HTR-8/SVneo (cell line): ENCODE measurements around the gene TMEM178B.
"Not testable (repeated sequence)": the region's sequence is repeated elsewhere in the genome, so short reads cannot be mapped to it uniquely, and the experiment has no call there.

Experiments used
- DNase-seq: peaks from one replicate; pipeline ENCODE4 v3.0.0; 2011; ENCODE audit warnings: low spot score, mixed read lengths; ENCODE audit not compliant: insufficient read length
- FAIRE-seq: peaks from 2 replicates; lab custom pipeline; 2011; peaks lifted over from hg19 to GRCh38; lab: Jason Lieb, UNC

TMEM178B gene

DNA sequence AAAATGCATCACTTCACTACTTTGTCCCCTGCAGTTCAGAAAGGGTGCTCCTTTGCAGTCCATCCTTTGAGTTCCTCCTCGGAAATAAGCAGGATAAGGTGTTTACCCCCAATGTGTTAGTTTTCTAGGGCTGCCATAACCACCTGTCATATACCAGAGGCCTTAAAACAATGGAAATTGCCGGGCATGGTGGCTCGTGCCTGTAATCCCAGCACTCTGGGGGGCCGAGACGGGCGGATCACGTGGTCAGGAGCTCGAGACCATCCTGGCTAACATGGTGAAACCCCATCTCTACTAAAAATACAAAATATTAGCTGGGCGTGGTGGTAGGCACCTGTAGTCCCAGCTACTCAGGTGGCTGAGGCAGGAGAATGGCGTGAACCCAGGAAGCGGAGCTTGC is 330.0 kb downstream of the TMEM178B start:
- not testable (repeated sequence) for DNase-seq, FAIRE-seq

DNA sequence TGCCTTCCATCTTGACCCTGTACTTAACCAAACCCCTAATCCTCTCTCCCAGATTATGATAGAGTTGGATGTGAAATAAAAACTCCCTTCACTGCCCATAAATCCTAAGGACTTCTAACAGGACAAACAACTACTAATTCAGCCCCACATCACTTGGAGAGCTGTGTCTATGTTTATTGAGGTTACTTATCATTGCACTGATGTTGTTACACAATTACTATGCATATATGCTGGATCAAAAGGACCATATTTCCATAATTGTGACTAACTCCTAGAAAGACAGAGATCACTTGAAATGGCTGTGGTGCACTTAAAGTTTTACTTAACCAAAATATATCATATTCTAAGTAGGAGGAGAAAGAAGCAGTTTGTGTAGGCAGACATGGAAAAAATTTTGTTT is 332.5 kb downstream of the TMEM178B start:
- FAIRE-seq, result no peak
- DNase-seq, result no peak

DNA sequence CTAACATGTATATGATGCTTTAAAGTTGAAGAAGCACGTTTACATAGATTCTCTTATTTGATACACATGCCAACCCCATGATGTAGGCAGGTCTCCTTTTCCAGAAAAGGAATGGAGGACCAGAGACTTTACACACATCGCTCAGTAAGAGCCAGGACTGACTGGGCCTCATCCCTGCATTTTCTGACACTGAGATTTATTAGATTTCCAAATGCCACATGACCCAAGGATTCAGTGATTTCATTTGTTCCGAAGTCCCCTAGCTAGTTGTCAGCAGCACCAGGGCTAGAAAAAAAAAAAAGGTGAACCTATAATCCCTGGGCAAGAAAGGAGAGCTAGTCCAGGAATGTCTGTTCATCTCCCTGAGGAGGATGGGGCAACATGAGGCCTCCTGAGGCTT is 334.0 kb downstream of the TMEM178B start:
- no peak for DNase-seq
- no peak for FAIRE-seq

DNA sequence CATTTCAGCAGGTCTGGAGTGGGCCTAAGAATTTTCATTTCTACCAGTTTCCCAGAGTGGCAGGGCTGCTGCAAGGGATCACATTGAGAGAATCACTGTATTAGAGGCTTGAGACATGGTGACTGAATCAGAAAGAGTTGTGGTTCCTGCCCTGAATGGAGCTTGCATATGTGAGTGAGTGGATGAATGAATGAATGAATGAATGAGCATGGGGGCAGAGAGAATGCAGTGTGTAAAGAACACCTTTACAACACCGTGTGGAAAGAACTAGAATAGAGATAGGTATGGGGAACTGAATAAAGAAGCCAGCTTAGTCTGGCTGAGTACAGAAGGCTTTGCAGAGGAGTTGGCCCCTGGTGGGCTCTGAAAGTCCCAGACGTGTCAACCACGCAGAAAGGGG is 334.6 kb downstream of the TMEM178B start:
- no peak for FAIRE-seq
- DNase-seq, result no peak

DNA sequence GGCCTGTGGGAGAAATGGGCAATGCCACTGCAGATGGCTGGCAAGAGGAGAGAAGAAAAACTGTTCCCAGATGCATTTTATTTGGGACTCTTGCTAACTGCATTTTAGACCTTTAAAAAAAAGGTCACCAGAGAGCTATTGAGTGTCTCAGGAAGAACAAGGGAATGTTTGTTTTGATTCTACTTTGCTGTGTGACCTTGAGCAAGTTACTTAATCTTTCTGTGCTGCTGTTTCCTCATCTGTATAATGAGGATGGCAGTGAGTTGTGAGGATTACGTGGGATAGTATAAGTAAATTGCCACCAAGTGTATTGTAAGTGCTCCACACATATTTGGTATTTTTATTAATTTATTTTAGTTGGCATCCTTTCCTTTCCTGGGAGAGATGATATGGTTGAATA is 335.4 kb downstream of the TMEM178B start:
- DNase-seq (no peak), FAIRE-seq (no peak)

DNA sequence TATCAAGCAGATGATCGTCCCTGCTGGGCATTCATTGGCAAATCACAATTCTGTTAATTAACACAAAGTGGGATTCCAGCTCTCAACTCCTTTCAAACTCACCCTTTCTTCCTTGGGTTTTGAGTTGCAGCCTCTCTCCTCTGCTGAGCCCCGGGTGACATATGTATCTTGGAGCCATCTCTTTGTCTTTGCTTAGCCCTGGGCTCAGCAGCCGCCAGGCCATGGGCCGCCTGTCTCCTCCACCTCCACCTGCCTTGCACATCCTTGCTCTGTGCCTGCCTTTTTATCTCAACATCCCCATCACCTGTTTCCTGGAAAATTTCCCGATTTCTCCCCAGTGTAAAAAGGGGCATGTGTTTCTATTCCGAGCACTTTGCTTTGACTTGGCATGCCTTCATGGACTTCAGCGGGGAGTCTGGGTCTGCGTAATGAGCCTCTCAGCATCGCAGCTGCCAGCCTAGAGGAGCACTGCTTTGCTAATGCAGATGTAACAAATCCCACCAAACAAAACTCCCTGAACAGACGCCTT is 336.0 kb downstream of the TMEM178B start:
- no peak for DNase-seq
- FAIRE-seq, result no peak

DNA sequence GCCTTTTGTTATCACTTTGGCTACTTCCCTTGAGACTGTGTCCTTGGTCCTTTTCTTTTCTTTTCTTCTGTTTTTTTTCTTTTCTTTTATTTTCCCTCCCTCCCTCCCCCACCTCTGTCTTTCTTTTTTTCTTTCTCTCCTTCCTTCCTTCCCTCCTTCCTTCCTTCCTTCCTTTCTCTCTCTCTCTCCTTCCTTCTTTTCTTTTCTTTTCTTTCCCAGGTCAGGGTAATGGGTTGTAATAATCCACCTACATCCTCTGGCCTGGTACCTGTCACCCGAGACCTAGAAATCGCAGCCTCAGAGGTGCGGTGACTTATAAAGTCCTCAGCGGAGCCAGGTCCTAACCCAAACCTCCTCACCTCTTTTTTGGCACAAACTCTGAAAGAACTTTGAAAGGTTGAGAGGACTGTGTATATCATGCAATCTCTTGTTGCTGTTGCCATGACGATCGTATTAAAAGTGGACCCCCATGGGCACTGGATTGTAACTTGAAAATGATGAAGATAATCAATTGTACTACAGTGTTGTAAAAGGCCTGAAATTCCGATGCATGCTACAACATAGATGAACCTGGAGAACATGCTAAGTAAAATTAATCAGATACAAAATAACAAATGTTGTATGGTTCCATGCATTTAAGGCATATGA is 336.6 kb downstream of the TMEM178B start:
- DNase-seq, result no peak
- FAIRE-seq, result no peak

DNA sequence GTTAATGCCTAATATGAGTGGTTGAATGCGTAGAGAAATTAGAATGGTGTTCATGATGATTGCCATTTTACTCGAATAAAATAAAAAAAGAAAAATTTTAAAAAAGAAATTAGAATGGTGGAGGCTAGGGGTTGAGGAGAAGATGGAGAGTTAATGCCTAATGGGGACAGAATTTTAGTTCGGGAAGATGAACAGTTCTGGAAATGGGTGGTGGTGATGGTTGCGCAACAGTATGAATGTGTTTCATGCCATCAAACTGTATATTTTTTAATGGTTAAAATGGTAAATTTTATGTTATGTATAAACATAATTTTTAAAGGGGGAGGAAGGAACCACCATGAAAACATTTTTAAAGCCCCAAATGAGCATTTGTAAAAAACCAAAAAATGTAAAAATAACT is 337.3 kb downstream of the TMEM178B start:
- FAIRE-seq, result no peak
- no peak for DNase-seq

DNA sequence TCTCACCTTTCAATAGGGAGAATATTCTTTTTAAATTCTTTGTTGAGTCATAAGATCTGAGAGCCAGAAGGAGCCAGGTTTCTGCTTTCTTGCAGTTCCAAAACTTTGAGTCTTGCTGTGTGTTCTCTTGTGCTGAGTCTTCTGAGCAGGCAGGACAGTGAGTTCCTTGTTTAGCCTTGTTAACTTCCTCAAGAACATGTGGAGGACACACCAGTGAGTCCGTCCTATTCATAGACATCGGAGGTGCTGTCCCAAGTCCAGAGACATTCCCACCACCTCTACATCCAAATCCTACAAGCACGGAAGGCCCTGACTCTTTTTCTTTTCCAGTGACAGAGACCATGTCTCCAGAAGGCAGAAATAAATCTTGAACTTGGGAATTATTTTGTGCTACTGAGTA is 342.1 kb downstream of the TMEM178B start:
- FAIRE-seq (no peak), DNase-seq (no peak)

DNA sequence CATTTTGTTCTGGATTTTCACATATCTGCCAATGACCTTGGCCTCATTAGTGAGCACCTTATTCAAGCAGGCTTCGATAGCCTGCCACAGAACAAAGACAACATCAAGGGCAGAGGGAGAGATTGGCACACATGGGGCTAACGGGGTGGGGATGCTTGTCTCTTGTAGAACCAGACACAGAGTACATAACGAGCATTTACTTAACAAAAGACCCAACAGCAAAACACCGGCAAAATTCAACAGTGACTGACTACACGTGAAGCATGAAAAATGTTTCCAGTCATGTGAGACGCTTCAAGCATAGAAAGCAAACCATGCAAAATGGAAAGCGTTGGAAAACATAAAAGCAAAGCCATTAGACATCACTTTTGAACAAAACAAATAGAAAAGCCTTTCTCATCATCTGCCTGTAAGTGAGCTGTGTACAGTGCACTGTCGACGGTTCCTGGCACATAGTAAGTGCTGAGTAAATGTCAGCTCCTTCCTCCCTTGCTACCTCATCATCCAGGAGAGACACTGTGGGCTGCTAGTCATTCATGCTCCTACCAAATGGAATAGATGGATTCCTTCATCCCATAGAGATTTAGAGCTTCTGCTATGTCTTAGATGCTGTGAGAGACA is 342.9 kb downstream of the TMEM178B start:
- FAIRE-seq (no peak), DNase-seq (no peak)

DNA sequence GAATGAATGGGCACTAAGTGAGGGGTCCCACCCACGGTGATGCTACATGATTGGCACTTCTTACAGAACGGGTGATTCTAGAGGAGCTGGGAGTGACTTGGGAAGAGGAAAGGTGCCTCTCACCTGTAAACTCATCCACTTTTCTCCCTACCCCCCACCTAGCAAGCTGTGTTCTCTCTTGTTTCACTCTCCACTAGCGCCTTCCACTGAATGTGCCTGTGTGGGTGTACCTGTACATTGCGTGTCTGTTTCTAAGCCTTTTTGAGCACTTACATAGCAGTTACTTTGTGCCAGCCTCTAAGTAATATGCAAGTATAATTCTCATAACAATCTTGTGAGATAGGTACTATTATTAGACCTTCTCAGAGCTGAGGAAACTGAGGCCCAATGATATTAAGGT is 343.6 kb downstream of the TMEM178B start:
- no peak for FAIRE-seq
- DNase-seq, result no peak

DNA sequence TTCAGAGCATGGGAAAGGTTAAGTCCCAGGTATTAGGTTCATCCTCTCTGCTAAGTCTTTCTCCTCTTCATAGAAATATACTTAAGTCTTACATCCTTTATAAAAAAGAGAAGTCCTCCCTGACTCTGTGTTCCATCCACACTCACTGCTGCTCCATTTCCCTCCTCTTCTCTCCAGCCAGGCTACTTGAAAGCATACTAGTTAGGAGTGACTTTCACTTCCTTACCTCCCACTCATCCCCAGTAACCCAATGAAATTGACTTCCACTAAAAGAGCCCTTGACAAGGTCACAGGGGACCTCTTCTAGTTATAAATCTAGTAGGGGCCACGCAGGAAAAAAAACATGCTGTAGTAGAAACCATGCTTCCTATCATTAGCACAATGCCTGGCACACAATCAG is 344.2 kb downstream of the TMEM178B start:
- FAIRE-seq (no peak), DNase-seq (no peak)

DNA sequence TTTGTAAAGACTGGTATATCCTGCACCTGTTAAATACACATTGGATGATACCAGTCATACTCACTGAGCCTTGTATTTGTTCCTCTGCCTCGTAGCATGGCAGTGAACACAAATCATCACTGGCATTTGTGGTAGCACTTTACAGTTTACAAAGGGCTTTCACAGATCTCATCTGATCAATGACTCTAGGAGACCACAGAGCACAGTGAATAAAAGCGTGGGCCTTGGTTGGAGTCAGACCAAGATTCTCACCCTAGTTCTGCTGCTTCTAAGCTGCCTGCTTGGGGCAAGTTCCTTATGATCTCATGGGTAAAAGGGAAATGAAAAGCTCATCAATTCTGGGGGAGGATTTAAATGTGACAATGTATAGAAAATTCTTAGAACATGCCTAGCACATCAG is 347.4 kb downstream of the TMEM178B start:
- FAIRE-seq, result no peak
- DNase-seq, result no peak

DNA sequence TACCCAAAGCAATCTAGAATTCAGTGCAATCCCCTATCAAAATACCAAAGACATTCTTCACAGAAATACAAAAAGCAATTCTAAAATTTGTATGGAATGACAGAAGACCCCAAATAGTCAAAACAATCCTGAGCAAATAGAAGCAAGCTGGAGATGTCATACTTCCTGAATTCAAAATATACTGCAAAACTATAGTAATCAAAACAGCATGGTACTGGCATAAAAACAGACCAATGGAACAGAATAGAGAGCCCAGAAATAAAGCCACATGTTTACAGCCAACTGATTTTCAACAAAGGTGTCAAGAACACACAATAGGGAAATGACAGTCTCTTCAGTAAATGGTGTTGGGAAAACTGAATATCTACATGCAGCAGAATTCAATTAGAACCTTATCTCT is 353.3 kb downstream of the TMEM178B start:
- FAIRE-seq, result no peak

DNA sequence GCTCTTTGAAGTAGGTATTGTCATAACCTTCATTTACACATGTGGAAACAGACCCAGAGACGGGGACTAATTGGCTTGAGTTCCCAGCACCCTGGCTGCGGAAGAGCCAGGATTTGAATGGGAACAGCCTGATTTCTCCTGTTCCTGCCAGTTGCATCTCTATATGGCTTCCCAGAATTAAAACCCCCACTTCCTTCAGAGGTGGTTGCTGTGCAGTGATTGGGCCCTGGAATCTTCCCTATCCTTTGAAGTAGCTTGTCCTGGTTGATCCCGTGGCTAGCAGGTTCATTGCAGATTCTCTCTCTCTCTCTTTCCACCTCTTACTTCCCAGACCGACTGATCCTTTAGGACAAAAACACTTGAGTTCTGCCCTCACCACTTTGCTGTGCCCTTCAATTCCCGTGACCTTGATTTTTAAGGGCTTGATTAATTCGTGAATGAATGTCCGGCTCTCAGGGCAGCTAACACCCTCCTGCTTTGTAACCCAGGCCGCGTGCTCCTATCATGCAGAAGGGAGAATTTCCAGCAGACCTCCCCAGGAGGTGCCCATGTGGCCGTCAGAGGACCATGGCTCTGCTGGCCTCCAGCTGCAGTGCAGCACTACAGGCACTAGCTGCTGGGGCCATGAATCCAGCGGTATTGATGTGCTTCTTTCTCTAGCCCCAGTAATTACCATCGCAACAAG is 356.7 kb downstream of the TMEM178B start:
- FAIRE-seq, result no peak
- no peak for DNase-seq

More for the DNA sequence above, 353.3 kb downstream of the TMEM178B start:
- DNase-seq, result no peak

DNA sequence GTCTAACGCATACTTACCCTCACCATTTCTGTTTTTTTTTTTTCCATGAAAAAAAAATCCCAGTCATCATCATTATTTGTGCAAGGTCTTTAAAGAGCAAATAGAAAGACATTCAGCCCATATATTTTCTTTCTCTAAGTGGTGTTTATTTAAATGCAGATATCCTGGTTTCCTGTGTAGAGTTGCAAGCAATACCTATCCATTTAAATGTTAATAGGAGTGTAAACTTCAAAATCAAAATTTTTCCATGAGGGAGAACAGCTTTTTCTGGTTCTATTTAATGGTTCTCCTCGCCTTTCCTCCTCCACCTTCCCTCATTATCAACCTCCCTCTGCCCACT is 357.2 kb downstream of the TMEM178B start:
- no peak for DNase-seq
- no peak for FAIRE-seq

DNA sequence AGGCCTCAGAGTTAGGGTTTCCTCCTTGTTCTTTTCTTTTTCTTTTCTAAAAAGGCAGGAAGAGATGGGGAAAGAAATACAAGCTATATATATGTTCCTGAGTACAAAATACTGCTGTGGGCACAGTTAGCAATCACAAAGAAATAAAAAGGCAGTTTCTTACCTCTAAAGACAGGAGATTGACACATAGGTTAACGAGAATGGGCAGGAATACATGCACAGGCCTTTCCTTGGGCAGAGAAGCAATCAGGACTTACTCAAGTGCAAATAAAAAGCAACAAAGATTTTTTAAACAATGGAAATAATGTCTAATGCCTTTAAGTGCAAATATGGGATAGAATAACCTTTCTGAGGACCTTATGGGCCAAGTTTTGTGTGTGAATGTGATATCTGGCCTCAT is 357.8 kb downstream of the TMEM178B start:
- DNase-seq, result no peak
- no peak for FAIRE-seq

DNA sequence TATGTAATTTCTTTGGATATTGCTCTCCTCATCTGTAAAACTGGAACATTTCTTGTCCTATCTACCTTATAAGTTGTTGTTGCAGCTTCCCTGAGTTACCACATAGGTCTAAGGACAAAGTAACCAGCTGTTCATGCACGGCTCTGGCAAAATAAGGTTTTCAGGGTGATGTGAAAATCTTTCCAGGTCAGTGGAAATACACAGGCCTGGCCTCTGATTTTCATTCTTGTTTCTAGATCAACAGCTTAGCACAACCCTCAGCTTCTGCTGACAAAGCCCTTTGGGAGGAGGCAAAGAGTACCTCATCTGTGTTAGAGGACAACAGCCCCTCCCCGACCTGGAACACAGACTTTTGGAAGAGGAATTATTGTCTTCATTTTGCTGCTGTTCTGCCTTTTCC is 359.8 kb downstream of the TMEM178B start:
- FAIRE-seq, result no peak
- DNase-seq, result no peak

DNA sequence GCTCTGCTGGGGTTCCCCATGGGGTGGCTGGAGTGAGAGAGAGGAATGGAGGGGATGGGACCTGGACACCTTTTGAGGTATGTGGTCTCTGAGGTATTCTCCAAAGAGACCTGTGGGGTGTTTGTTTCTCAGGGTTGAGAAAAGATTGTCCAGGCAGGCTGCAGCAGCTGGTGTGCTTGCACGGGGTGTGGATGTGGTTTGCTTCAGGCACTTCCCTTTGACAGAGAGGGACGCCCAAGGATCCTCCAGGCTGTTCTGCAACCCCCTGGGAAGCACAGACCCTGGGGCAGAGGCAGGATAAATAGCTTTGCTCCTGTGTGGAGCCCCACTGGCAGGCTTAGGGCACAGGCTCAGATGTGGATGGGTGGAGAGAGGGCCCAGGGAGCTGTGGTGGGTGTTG is 362.3 kb downstream of the TMEM178B start:
- DNase-seq (no peak), FAIRE-seq (no peak)

DNA sequence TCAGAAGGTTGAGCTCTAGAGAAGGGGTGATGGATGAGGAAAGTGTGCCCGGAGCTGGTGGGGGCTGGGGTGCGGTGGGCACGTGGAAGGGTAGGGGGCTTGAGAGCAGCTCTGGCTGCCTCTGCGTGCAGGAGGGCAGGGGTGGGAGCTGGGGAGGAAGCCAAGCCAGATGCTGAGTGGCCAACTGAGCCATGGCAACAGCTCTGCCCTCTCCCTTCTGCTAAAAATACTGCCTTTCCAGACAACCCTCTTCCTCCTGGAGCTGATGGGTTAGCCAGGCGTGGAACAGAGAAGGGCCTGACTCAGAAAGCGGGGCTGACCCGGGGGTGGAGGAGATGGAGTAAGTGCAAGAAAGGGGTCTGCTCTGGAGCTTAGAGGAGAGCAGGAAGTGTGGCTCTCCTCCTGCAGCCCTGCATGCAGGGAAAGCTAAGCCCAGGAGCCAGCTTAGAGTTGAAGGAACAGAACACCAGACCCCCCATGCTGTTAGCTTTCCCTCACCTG is 362.8 kb downstream of the TMEM178B start:
- DNase-seq (no peak), FAIRE-seq (no peak)

DNA sequence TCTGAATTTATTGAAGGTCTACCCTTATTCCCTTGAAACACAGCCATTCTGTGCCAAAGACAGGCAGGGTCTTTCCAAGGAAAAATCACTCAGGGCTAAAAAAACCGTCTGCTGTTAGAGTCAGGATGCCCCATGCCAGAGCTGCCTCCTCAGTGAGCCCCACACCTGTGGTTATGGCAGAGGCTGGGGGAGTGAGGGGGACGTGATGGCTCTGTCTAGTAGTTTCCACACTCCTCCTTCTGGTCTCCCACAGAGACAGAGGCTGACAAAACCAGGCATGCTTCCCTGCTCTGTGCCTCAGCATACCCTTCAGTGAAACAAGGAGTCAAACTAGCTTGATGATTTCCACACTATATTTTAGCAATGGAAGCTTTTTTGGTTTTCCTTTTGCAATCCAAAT is 365.3 kb downstream of the TMEM178B start:
- DNase-seq (no peak), FAIRE-seq (no peak)
